Measurements from ENCODE around the gene DLGAP1.

The DLGAP1 gene

GRCh38 chr18:3529601-3530000, 925.5 kb downstream of the DLGAP1 start:
- H3K36me3 ChIP-seq, result no peaks in the 10 kb centered on the region
- no peak overlapping the region for H3K27ac ChIP-seq
- peaks cover 9 to 15% of the 10 kb centered on the region in 2 experiments for H3K4me1 ChIP-seq (ENCODE audit: control insufficient read depth in 1 of 2, insufficient read depth in 1 of 2, low read depth in 1 of 2, low read length in 1 of 2)
- no peak overlapping the region for H3K4me3 ChIP-seq (ENCODE audit: low read depth in 1 of 2, low read length in 1 of 2)
- no peaks in the 10 kb centered on the region for H3K27me3 ChIP-seq
- H3K9me3 ChIP-seq, result no peaks in the 10 kb centered on the region
- no peak for TF ChIP-seq CTCF (IDR thresholded peaks at IDR 0.05)

- H3K9me3 ChIP-seq, result no peaks in the 10 kb centered on the region
- no peak overlapping the region for H3K27ac ChIP-seq
- H3K27me3 ChIP-seq, result no peaks in the 10 kb centered on the region
- no peaks in the 10 kb centered on the region for H3K36me3 ChIP-seq
- H3K4me1 ChIP-seq (ENCODE audit: control insufficient read depth in 1 of 2, insufficient read depth in 1 of 2, low read depth in 1 of 2, low read length in 1 of 2), result peaks cover 9 to 15% of the 10 kb centered on the region in 2 experiments
- no peak overlapping the region for H3K4me3 ChIP-seq (ENCODE audit: low read depth in 1 of 2, low read length in 1 of 2)
- no peak for TF ChIP-seq CTCF (IDR thresholded peaks at IDR 0.05)
Measured at GRCh38 chr18:3529077-3529476, 926.0 kb downstream of the DLGAP1 start.

GRCh38 chr18:3528231-3528630, 926.9 kb downstream of the DLGAP1 start:
- no peaks in the 10 kb centered on the region for H3K9me3 ChIP-seq
- no peak overlapping the region for H3K27ac ChIP-seq
- TF ChIP-seq CTCF (IDR thresholded peaks at IDR 0.05), result no peak
- H3K4me3 ChIP-seq (ENCODE audit: low read depth in 1 of 2, low read length in 1 of 2), result no peak overlapping the region
- H3K27me3 ChIP-seq, result no peaks in the 10 kb centered on the region
- H3K4me1 ChIP-seq (ENCODE audit: control insufficient read depth in 1 of 2, insufficient read depth in 1 of 2, low read depth in 1 of 2, low read length in 1 of 2), result peaks cover 9 to 15% of the 10 kb centered on the region in 2 experiments
- H3K36me3 ChIP-seq, result no peaks in the 10 kb centered on the region

- Histone ChIP-seq H3K27ac (peak overlapping the region; percentile 32), H3K36me3 (no peaks in the 10 kb centered on the region), H3K9me3 (no peaks in the 10 kb centered on the region), H3K4me3 (ENCODE audit: low read depth in 1 of 2, low read length in 1 of 2) (no peak overlapping the region), H3K4me1 (ENCODE audit: control insufficient read depth in 1 of 2, insufficient read depth in 1 of 2, low read depth in 1 of 2, low read length in 1 of 2) (peaks cover 9 to 15% of the 10 kb centered on the region in 2 experiments), H3K27me3 (no peaks in the 10 kb centered on the region)
- TF ChIP-seq CTCF (IDR thresholded peaks at IDR 0.05), result no peak
Measured at GRCh38 chr18:3526421-3527354, 928.4 kb downstream of the DLGAP1 start.

GRCh38 chr18:3525870-3526420, 929.2 kb downstream of the DLGAP1 start:
- no peaks in the 10 kb centered on the region for H3K36me3 ChIP-seq
- H3K4me1 ChIP-seq (ENCODE audit: control insufficient read depth in 1 of 2, insufficient read depth in 1 of 2, low read depth in 1 of 2, low read length in 1 of 2), result peaks cover 9 to 15% of the 10 kb centered on the region in 2 experiments
- no peaks in the 10 kb centered on the region for H3K9me3 ChIP-seq
- H3K27ac ChIP-seq, result peak overlapping the region; percentile 32
- no peak for TF ChIP-seq CTCF (IDR thresholded peaks at IDR 0.05)
- H3K4me3 ChIP-seq (ENCODE audit: low read depth in 1 of 2, low read length in 1 of 2), result no peak overlapping the region
- no peaks in the 10 kb centered on the region for H3K27me3 ChIP-seq

Measured in neutrophil (primary cell).